CD14-positive monocyte (primary cell): Measurements from ENCODE around the gene EPB41L4A. TPM values are rescaled to one million over a fixed set of nuclear protein-coding genes. Genes with fewer than 3 reads are reported as not detected.

Source experiments
- DNase-seq, 3 donors: peaks; one replicate each; pipeline ENCODE4 v3.0.0-alpha.2; 2011 to 2022
- H2AFZ ChIP-seq: 2 replicates; pipeline ENCODE4 v1.6.0; 2012; ENCODE audit warnings: mild to moderate bottlenecking, low read depth, low read length, inconsistent platforms; ENCODE audit not compliant: insufficient read depth, poor library complexity, severe bottlenecking
- H3K27ac ChIP-seq, 2 donors: 1 replicate in 1 of 2; 2 replicates in 1 of 2; pipeline ENCODE4 v1.5.1; 2012 to 2013; ENCODE audit warnings: low read length in 2 of 2, control low read depth in 1 of 2, inconsistent platforms in 1 of 2, low read depth in 1 of 2, mild to moderate bottlenecking in 1 of 2
- H3K27me3 ChIP-seq, 2 donors: one replicate each; pipeline versions ENCODE4 v1.6.0 to v1.6.1; 2011 to 2013; ENCODE audit warnings: low read length in 2 of 2; ENCODE audit not compliant: control insufficient read depth in 2 of 2, insufficient read depth in 2 of 2
- H3K36me3 ChIP-seq, 2 donors: replicated peaks in 1 of 2; 1 replicate in 1 of 2; 2 replicates in 1 of 2; pipeline versions ENCODE4 v1.5.1 to v1.6.1; 2012 to 2013; ENCODE audit warnings: low read length in 2 of 2, control low read depth in 1 of 2, inconsistent platforms in 1 of 2, mild to moderate bottlenecking in 1 of 2; ENCODE audit not compliant: insufficient read depth in 2 of 2, control insufficient read depth in 1 of 2
- H3K4me1 ChIP-seq, 2 donors: 1 replicate in 1 of 2; 2 replicates in 1 of 2; pipeline versions ENCODE4 v1.5.1 to v1.6.1; 2012 to 2013; ENCODE audit warnings: low read length in 2 of 2, control low read depth in 1 of 2, inconsistent platforms in 1 of 2, mild to moderate bottlenecking in 1 of 2, moderate library complexity in 1 of 2; ENCODE audit not compliant: insufficient read depth in 2 of 2, control insufficient read depth in 1 of 2
- H3K4me2 ChIP-seq: replicated peaks from 2 replicates; pipeline ENCODE3; 2012; ENCODE audit warnings: low read length, moderate library complexity, mild to moderate bottlenecking; ENCODE audit not compliant: poor library complexity, severe bottlenecking; ENCODE audit errors: extremely low read depth
- H3K4me3 ChIP-seq, 3 experiments: fragments of 200-600 bp in 1 of 3; sonication (generic) in 1 of 3; replicated peaks in 1 of 3; 1 replicate in 2 of 3; 2 replicates in 1 of 3; pipeline ENCODE4 v1.5.1; 2011 to 2013; ENCODE audit warnings: low read length in 3 of 3, mild to moderate bottlenecking in 3 of 3, control low read depth in 2 of 3, low read depth in 2 of 3, inconsistent platforms in 1 of 3, moderate library complexity in 1 of 3
- H3K79me2 ChIP-seq: 2 replicates; pipeline ENCODE4 v1.6.0; 2012; ENCODE audit warnings: mild to moderate bottlenecking, control low read depth, inconsistent platforms, low read length, moderate library complexity; ENCODE audit not compliant: insufficient read depth
- H3K9ac ChIP-seq: 2 replicates; pipeline ENCODE4 v1.6.0; 2017; ENCODE audit warnings: low read length, mild to moderate bottlenecking; ENCODE audit not compliant: insufficient read depth, poor library complexity, severe bottlenecking
- H3K9me3 ChIP-seq, 2 donors: replicated peaks in 1 of 2; 1 replicate in 1 of 2; 2 replicates in 1 of 2; pipeline versions ENCODE4 v1.5.1 to v1.6.1; 2012 to 2013; ENCODE audit warnings: low read length in 2 of 2, control low read depth in 1 of 2; ENCODE audit not compliant: control insufficient read depth in 1 of 2, insufficient read depth in 1 of 2
- H4K20me1 ChIP-seq: 2 replicates; pipeline ENCODE4 v1.6.0; 2012; ENCODE audit warnings: mild to moderate bottlenecking, low read length, control low read depth, moderate library complexity; ENCODE audit not compliant: insufficient read depth
- H3K27ac Mint-ChIP-seq, 7 donors: one replicate each; pipeline ENCODE4 v1.8.0; 2020; ENCODE audit warnings: mild to moderate bottlenecking in 7 of 7, mixed read lengths in 7 of 7, moderate library complexity in 6 of 7, inconsistent platforms in 2 of 7
- H3K27me3 Mint-ChIP-seq, 3 donors: one replicate each; pipeline ENCODE4 v1.8.0; 2021 to 2022; ENCODE audit warnings: low read depth in 3 of 3, mild to moderate bottlenecking in 3 of 3, mixed read lengths in 3 of 3, moderate library complexity in 3 of 3, inconsistent platforms in 1 of 3
- H3K36me3 Mint-ChIP-seq, 2 donors: one replicate each; pipeline ENCODE4 v1.8.0; 2020; ENCODE audit warnings: mixed read lengths in 2 of 2, inconsistent platforms in 1 of 2, mild to moderate bottlenecking in 1 of 2
- H3K4me1 Mint-ChIP-seq: one replicate; pipeline ENCODE4 v1.8.0; 2020; ENCODE audit warnings: mild to moderate bottlenecking, mixed read lengths
- H3K4me3 Mint-ChIP-seq, 2 donors: one replicate each; pipeline ENCODE4 v1.8.0; 2020; ENCODE audit warnings: mild to moderate bottlenecking in 2 of 2, mixed read lengths in 2 of 2, moderate library complexity in 1 of 2
- H3K9me3 Mint-ChIP-seq, 7 donors: one replicate each; pipeline ENCODE4 v1.8.0; 2020 to 2022; ENCODE audit warnings: mixed read lengths in 7 of 7, mild to moderate bottlenecking in 6 of 7, moderate library complexity in 6 of 7, inconsistent platforms in 2 of 7
- CTCF ChIP-seq: fragments of 200-600 bp; IDR thresholded peaks from one replicate; pipeline ENCODE4 v1.8.0; 2022; ENCODE audit warnings: antibody characterized with exemption, mild to moderate bottlenecking
- WGBS: methylation state at CpG from one replicate; pipeline ENCODE4 v1.1.5; 2013; ENCODE audit warnings: missing lambda C conversion rate; ENCODE audit not compliant: insufficient coverage; 5-methylcytosine and 5-hydroxymethylcytosine counted together
- intact Hi-C, 2 donors: fragments of 100-400 bp; cut with micrococcal nuclease; formaldehyde crosslinking; loops; one replicate each; pipeline versions ENCODE4 v1.15.0 to v1.15.1; 2023
- polyA plus RNA-seq, 3 donors: library from polyadenylated mRNA; depleted of rRNA in 1 of 3; unstranded in 2 of 3; stranded (reverse) in 1 of 3; fragments of 300-500 nt in 2 of 3; fragments of >200 nt in 1 of 3; fragmentation: Illumina TruSeq in 2 of 3; gene quantifications; 1 replicate in 2 of 3; 2 replicates in 1 of 3; pipeline ENCODE4 v1.2.3, GENCODE V29; 2012 to 2021

The EPB41L4A gene
- polyA plus RNA-seq, 3 donors: 0.01 to 0.05 TPM; not detected in 1

- Mint-ChIP-seq H3K27me3 (peaks cover 3 to 5% (median 3%) of the 10 kb centered on the region in 3 donors), H3K36me3 (no peaks in the 10 kb centered on the region), H3K9me3 (peaks cover 0 to 3% (median 2%) of the 10 kb centered on the region in 7 donors), H3K4me3 (no peak overlapping the region), H3K4me1 (no peaks in the 10 kb centered on the region), H3K27ac (no peak overlapping the region)
- WGBS: no CpG with 5 or more reads among the region's 1 CpG
- Histone ChIP-seq H3K79me2 (no peaks in the 10 kb centered on the region), H3K4me1 (no peaks in the 10 kb centered on the region), H3K36me3 (no peaks in the 10 kb centered on the region), H3K4me3 (no peak overlapping the region), H3K27me3 (no peaks in the 10 kb centered on the region), H3K9me3 (no peaks in the 10 kb centered on the region), H2AFZ (no peak overlapping the region), H3K4me2 (no peak overlapping the region), H3K27ac (no peak overlapping the region), H3K9ac (no peak overlapping the region), H4K20me1 (no peaks in the 10 kb centered on the region)
- TF ChIP-seq CTCF: no peak
- intact Hi-C loops: no loop called here
- DNase-seq: no peak
These were observed 33.1 kb downstream of the EPB41L4A start for GRCh38 chr5:112385969-112386368.

GRCh38 chr5:112385566-112385965 lies 33.5 kb downstream of the EPB41L4A start:
- no peak for TF ChIP-seq CTCF
- H2AFZ ChIP-seq: no peak overlapping the region
- intact Hi-C loops: no loop called here
- Mint-ChIP-seq H3K9me3 (peaks cover 0 to 3% (median 0%) of the 10 kb centered on the region in 7 donors), H3K4me1 (no peaks in the 10 kb centered on the region), H3K36me3 (no peaks in the 10 kb centered on the region), H3K4me3 (no peak overlapping the region), H3K27ac (no peak overlapping the region), H3K27me3 (peaks cover 3 to 5% (median 3%) of the 10 kb centered on the region in 3 donors)
- WGBS: no CpG with 5 or more reads among the region's 3 CpGs
- H3K36me3 ChIP-seq: no peaks in the 10 kb centered on the region
- no peaks in the 10 kb centered on the region for H3K27me3 ChIP-seq
- no peak for DNase-seq
- H3K9me3 ChIP-seq: no peaks in the 10 kb centered on the region
- H3K79me2 ChIP-seq: no peaks in the 10 kb centered on the region
- H3K4me2 ChIP-seq: no peak overlapping the region
- H3K27ac ChIP-seq: no peak overlapping the region
- no peak overlapping the region for H3K9ac ChIP-seq
- H3K4me3 ChIP-seq: no peak overlapping the region
- H3K4me1 ChIP-seq: no peaks in the 10 kb centered on the region
- H4K20me1 ChIP-seq: no peaks in the 10 kb centered on the region
